H1 (cell line): Measurements from ENCODE around the gene IFT43. TPM values are rescaled to one million over a fixed set of nuclear protein-coding genes. Genes with fewer than 3 reads are reported as not detected.
A peak's percentile ranks its signal among the peaks of the same experiment; 100 is the strongest.

Source experiments
- CTCF ChIA-PET: fragments of 300-600 bp; sonication (Branson Sonifier 250); formaldehyde crosslinking; loops from one replicate; lab custom pipeline; 2021; ENCODE audit not compliant: partially characterized antibody; lab: Charles Lee
- POLR2A ChIA-PET: fragments of 300-600 bp; sonication (Branson Sonifier 250); formaldehyde crosslinking; loops from one replicate; lab custom pipeline; 2021; ENCODE audit warnings: inconsistent platforms; ENCODE audit not compliant: partially characterized antibody; lab: Charles Lee
- DNase-seq, 2 experiments: peaks; one replicate each; pipeline versions ENCODE4 v3.0.0 to v3.0.0-alpha.2; 2010 to 2022; ENCODE audit warnings: low spot score in 2 of 2, low read depth in 1 of 2, mixed read lengths in 1 of 2
- FAIRE-seq: peaks from 2 replicates; lab custom pipeline; 2011; peaks lifted over from hg19 to GRCh38; lab: Jason Lieb, UNC
- H2AFZ ChIP-seq: 2 replicates; pipeline ENCODE4 v1.8.1; 2012; ENCODE audit warnings: low read length, inconsistent platforms
- H2AK5ac ChIP-seq: 2 replicates; pipeline ENCODE4 v1.6.1; 2013; ENCODE audit warnings: low read depth, low read length
- H2BK120ac ChIP-seq: replicated peaks from 2 replicates; pipeline ENCODE3; 2013; ENCODE audit warnings: low read depth, low read length, inconsistent platforms
- H2BK12ac ChIP-seq: 2 replicates; pipeline ENCODE4 v1.6.1; 2013; ENCODE audit warnings: low read depth, low read length
- H2BK15ac ChIP-seq: 2 replicates; pipeline ENCODE4 v1.6.1; 2013; ENCODE audit warnings: low read length
- H2BK20ac ChIP-seq: 2 replicates; pipeline ENCODE4 v1.6.1; 2013; ENCODE audit warnings: low read length
- H2BK5ac ChIP-seq: 2 replicates; pipeline ENCODE4 v1.6.1; 2013; ENCODE audit warnings: low read depth, low read length
- H3K14ac ChIP-seq: 2 replicates; pipeline ENCODE4 v1.6.1; 2013; ENCODE audit warnings: inconsistent platforms; ENCODE audit not compliant: insufficient read length
- H3K18ac ChIP-seq: 2 replicates; pipeline ENCODE4 v1.6.1; 2013; ENCODE audit warnings: low read length; ENCODE audit errors: extremely low read depth
- H3K23ac ChIP-seq: 2 replicates; pipeline ENCODE4 v1.6.1; 2013; ENCODE audit warnings: inconsistent platforms; ENCODE audit not compliant: insufficient read length
- H3K23me2 ChIP-seq: 2 replicates; pipeline ENCODE4 v1.6.1; 2013; ENCODE audit warnings: low read depth, low read length
- H3K27ac ChIP-seq: 2 replicates; pipeline ENCODE4 v1.6.1; 2011; ENCODE audit warnings: low read depth, low read length, inconsistent platforms
- H3K27me3 ChIP-seq, 4 experiments: replicated peaks in 1 of 4; 1 replicate in 1 of 4; 2 replicates in 3 of 4; pipeline versions ENCODE4 v1.6.1 to v1.8.1; 2011 to 2013; ENCODE audit warnings: low read length in 3 of 4, mild to moderate bottlenecking in 3 of 4, inconsistent platforms in 2 of 4, mixed read lengths in 2 of 4, moderate library complexity in 1 of 4; ENCODE audit not compliant: control insufficient read depth in 3 of 4, insufficient read depth in 3 of 4; ENCODE audit errors: extremely low read depth in 1 of 4
- H3K36me3 ChIP-seq, 4 experiments: 2 replicates each; pipeline versions ENCODE4 v1.6.1 to v1.8.1; 2011 to 2013; ENCODE audit warnings: mild to moderate bottlenecking in 4 of 4, low read length in 3 of 4, moderate library complexity in 2 of 4, control low read depth in 1 of 4, inconsistent platforms in 1 of 4; ENCODE audit not compliant: insufficient read depth in 4 of 4, control insufficient read depth in 2 of 4
- H3K4ac ChIP-seq: replicated peaks from 2 replicates; pipeline ENCODE3; 2013; ENCODE audit warnings: low read length, low read depth, mixed read lengths, inconsistent platforms; ENCODE audit not compliant: insufficient read length
- H3K4me1 ChIP-seq, 4 experiments: replicated peaks in 1 of 4; 1 replicate in 1 of 4; 2 replicates in 3 of 4; pipeline versions ENCODE4 v1.6.1 to v1.8.1; 2011 to 2013; ENCODE audit warnings: low read length in 3 of 4, inconsistent platforms in 2 of 4, mixed read lengths in 1 of 4; ENCODE audit not compliant: insufficient read depth in 4 of 4, control insufficient read depth in 3 of 4
- H3K4me2 ChIP-seq, 2 experiments: 2 replicates each; pipeline versions ENCODE4 v1.6.1 to v1.8.1; 2011 to 2013; ENCODE audit warnings: low read depth in 2 of 2, low read length in 2 of 2, control low read depth in 1 of 2, inconsistent platforms in 1 of 2, mild to moderate bottlenecking in 1 of 2; ENCODE audit not compliant: insufficient read depth in 1 of 2
- H3K4me3 ChIP-seq, 4 experiments: fragments of 200-600, 300-600 bp in 1 of 4; sonication (generic), shearing (Covaris generic), sonication (Bioruptor Twin) in 1 of 4; 2 replicates each; pipeline versions ENCODE4 v1.5.1 to v1.8.1; 2011 to 2016; ENCODE audit warnings: low read length in 4 of 4, low read depth in 3 of 4, control low read depth in 2 of 4, inconsistent platforms in 2 of 4, mild to moderate bottlenecking in 2 of 4, mixed read lengths in 1 of 4, moderate library complexity in 1 of 4; ENCODE audit not compliant: insufficient read depth in 2 of 4; ENCODE audit errors: extremely low read depth in 1 of 4
- H3K56ac ChIP-seq: replicated peaks from 2 replicates; pipeline ENCODE3; 2013; ENCODE audit warnings: low read depth, mild to moderate bottlenecking, mixed read lengths, low read length, inconsistent platforms; ENCODE audit not compliant: insufficient read length
- H3K79me1 ChIP-seq: 2 replicates; pipeline ENCODE4 v1.6.1; 2013; ENCODE audit warnings: low read depth, low read length, control low read depth
- H3K79me2 ChIP-seq, 2 experiments: 2 replicates each; pipeline versions ENCODE4 v1.6.1 to v1.8.1; 2012 to 2013; ENCODE audit warnings: low read length in 2 of 2, mild to moderate bottlenecking in 2 of 2, inconsistent platforms in 1 of 2; ENCODE audit not compliant: insufficient read depth in 2 of 2, control insufficient read depth in 1 of 2
- H3K9ac ChIP-seq, 4 experiments: replicated peaks in 1 of 4; 1 replicate in 1 of 4; 2 replicates in 3 of 4; pipeline versions ENCODE4 v1.6.1 to v1.8.1; 2011 to 2013; ENCODE audit warnings: low read depth in 3 of 4, low read length in 3 of 4, control low read depth in 2 of 4, mild to moderate bottlenecking in 2 of 4, moderate library complexity in 2 of 4, inconsistent platforms in 1 of 4; ENCODE audit errors: extremely low read depth in 1 of 4
- H3K9me3 ChIP-seq, 2 experiments: 2 replicates each; pipeline versions ENCODE4 v1.6.1 to v1.8.1; 2012 to 2013; ENCODE audit warnings: mild to moderate bottlenecking in 2 of 2, moderate library complexity in 2 of 2, control low read depth in 1 of 2, inconsistent platforms in 1 of 2, low read depth in 1 of 2, low read length in 1 of 2, mixed read lengths in 1 of 2; ENCODE audit not compliant: insufficient read depth in 2 of 2
- H4K20me1 ChIP-seq, 2 experiments: replicated peaks in 1 of 2; 2 replicates each; pipeline versions ENCODE3 to v1.8.1; 2011 to 2013; ENCODE audit warnings: inconsistent platforms in 2 of 2, low read length in 2 of 2, mild to moderate bottlenecking in 1 of 2; ENCODE audit not compliant: insufficient read depth in 2 of 2, control insufficient read depth in 1 of 2
- H4K5ac ChIP-seq: 2 replicates; pipeline ENCODE4 v1.6.1; 2013; ENCODE audit warnings: low read length, low read depth, mixed read lengths, inconsistent platforms; ENCODE audit not compliant: insufficient read length
- H4K8ac ChIP-seq: 2 replicates; pipeline ENCODE4 v1.8.0; 2013; ENCODE audit warnings: mild to moderate bottlenecking, moderate library complexity, low read length, inconsistent platforms; ENCODE audit not compliant: insufficient read depth; ENCODE audit errors: extremely low read depth
- H4K91ac ChIP-seq: replicated peaks from 2 replicates; pipeline ENCODE3; 2013; ENCODE audit warnings: low read length, mixed read lengths, inconsistent platforms; ENCODE audit not compliant: insufficient read length
- CEBPB ChIP-seq: IDR thresholded peaks from 2 replicates; pipeline ENCODE4 v1.6.1; 2012; ENCODE audit warnings: low read depth, low read length
- EZH2 ChIP-seq: fragments of 200-600 bp; sonication (generic); IDR thresholded peaks from 2 replicates; pipeline ENCODE4 v1.7.1; 2012; ENCODE audit warnings: low read depth, mild to moderate bottlenecking, moderate library complexity, low read length, inconsistent platforms; ENCODE audit not compliant: severe bottlenecking
- POLR2AphosphoS5 ChIP-seq: IDR thresholded peaks from 2 replicates; pipeline ENCODE4 v1.6.1; 2011; ENCODE audit warnings: low read depth, low read length
- RAD21 ChIP-seq, 2 experiments: IDR thresholded peaks in 1 of 2; conservative IDR thresholded peaks in 1 of 2; 2 replicates each; pipeline ENCODE4 v1.6.1; 2011; ENCODE audit warnings: low read depth in 2 of 2, low read length in 2 of 2, improper control_type of control experiment in 1 of 2, inconsistent platforms in 1 of 2, mild to moderate bottlenecking in 1 of 2, moderate library complexity in 1 of 2
- RFX5 ChIP-seq: IDR thresholded peaks from 2 replicates; pipeline ENCODE4 v1.6.1; 2011; ENCODE audit warnings: low read depth, low read length, improper control_type of control experiment, borderline replicate concordance
- SIRT6 ChIP-seq: IDR thresholded peaks from one replicate; pipeline ENCODE4 v1.7.1; 2012; ENCODE audit warnings: low read length, inconsistent platforms
- ZNF274 ChIP-seq: IDR thresholded peaks from 2 replicates; pipeline ENCODE4 v1.7.0; 2012; ENCODE audit warnings: low read length, borderline replicate concordance; ENCODE audit errors: extremely low read depth
- WGBS, 2 experiments: shearing (Covaris generic) in 1 of 2; methylation state at CpG; one replicate each; pipeline versions ENCODE4 v1.1.6 to v1.1.7; 2013 to 2015; ENCODE audit warnings: low lambda C conversion rate in 2 of 2, mixed read lengths in 2 of 2, inconsistent platforms in 1 of 2, low coverage in 1 of 2, missing lambda C conversion rate in 1 of 2; ENCODE audit not compliant: insufficient replicate concordance in 2 of 2, insufficient coverage in 1 of 2, insufficient read length in 1 of 2; ENCODE audit errors: extremely low coverage in 1 of 2, missing lambda C conversion rate in 1 of 2; 5-methylcytosine and 5-hydroxymethylcytosine counted together
- polyA plus RNA-seq, 7 experiments: library from polyadenylated mRNA; depleted of rRNA in 3 of 7; stranded (reverse) in 5 of 7; unstranded in 2 of 7; fragments of >200 nt in 5 of 7; fragments of 200-250 nt in 2 of 7; gene quantifications; 1 replicate in 5 of 7; 2 replicates in 1 of 7; 4 replicates in 1 of 7; pipeline versions ENCODE4 v1.2.1 to v1.2.3, GENCODE V29; 2011 to 2013; ENCODE audit warnings: missing spikeins in 2 of 7, mixed read lengths in 2 of 7
- total RNA-seq: library from RNA; stranded (reverse); fragmentation: NEBNext Ultra II Directional; extraction: Animal tissue kit (Norgen Biotek cat#: 25700); gene quantifications from 2 replicates; pipeline ENCODE4 v1.2.1, GENCODE V29; 2021
- TF ChIP-seq, protein P1 (sequence below), 3 experiments: IDR thresholded peaks; 1 replicate in 2 of 3; 2 replicates in 1 of 3; pipeline versions ENCODE4 v1.5.1 to v1.6.1; 2011; ENCODE audit warnings: low read length in 3 of 3, mild to moderate bottlenecking in 3 of 3, inconsistent platforms in 2 of 3, low read depth in 1 of 3, moderate library complexity in 1 of 3; ENCODE audit not compliant: insufficient read depth in 1 of 3; ENCODE audit errors: control extremely low read depth in 1 of 3

Gene IFT43
- total and polyA plus RNA-seq, 2 of the 8 experiments (the other 6 are each of a cell fraction or from before 2014, with no cell fraction given) = 17.0 to 20.8 TPM

DNA sequence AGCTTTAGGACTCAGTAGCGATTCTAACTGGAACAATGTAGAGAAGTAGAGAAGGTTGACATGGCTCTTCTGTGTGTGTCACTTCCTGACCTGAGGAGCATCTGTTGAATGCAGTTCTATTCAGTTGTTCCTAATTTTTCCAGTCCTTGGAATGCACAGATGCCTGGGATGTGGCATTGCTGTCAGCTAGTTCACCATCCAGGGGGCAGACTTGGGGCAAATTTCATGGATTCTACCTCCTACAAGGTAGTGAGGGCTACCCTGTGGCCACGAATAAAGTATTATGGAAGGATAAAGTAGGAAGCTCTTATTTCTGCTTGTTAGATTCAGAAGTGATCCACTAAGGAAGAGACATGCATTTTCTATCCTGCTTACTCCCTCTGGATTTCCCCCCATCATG, 91.8 kb downstream of the IFT43 start:
- CTCF ChIA-PET = interaction anchor here (0.9 to 3.5 kb wide), 14 partner anchors 8 to 421 kb away, joined by 3 to 15 read pairs (median 4); no protein-coding TSS in a partner anchor
- no peaks in the 10 kb centered on the region for H3K23me2 ChIP-seq
- H3K23ac ChIP-seq = no peak overlapping the region
- no peaks in the 10 kb centered on the region for H3K79me2 ChIP-seq
- no peak overlapping the region for H3K4me2 ChIP-seq
- H2BK120ac ChIP-seq = no peak overlapping the region
- H3K4ac ChIP-seq = no peak overlapping the region
- H3K4me1 ChIP-seq = no peaks in the 10 kb centered on the region
- POLR2A ChIA-PET = no interaction called here
- H4K91ac ChIP-seq = no peak overlapping the region
- no peaks in the 10 kb centered on the region for H3K9me3 ChIP-seq
- no peak overlapping the region for H3K18ac ChIP-seq
- peaks cover 2% of the 10 kb centered on the region in 2 experiments for H4K20me1 ChIP-seq
- H3K79me1 ChIP-seq = no peaks in the 10 kb centered on the region
- H2BK5ac ChIP-seq = no peak overlapping the region
- no peak overlapping the region for H4K8ac ChIP-seq
- FAIRE-seq (no peak), DNase-seq (no peak)
- WGBS, 2 experiments = 72% methylated on average over 2 of the region's 2 CpGs; no CpG with 5 or more reads in 1 of the 2 experiments
- no peak overlapping the region for H2BK12ac ChIP-seq
- no peak overlapping the region for H3K14ac ChIP-seq
- H3K9ac ChIP-seq = no peak overlapping the region
- no peaks in the 10 kb centered on the region for H3K27me3 ChIP-seq
- no peak overlapping the region for H3K27ac ChIP-seq
- no peak overlapping the region for H3K56ac ChIP-seq
- H2BK15ac ChIP-seq = no peak overlapping the region
- no peak overlapping the region for H2AFZ ChIP-seq
- TF ChIP-seq RFX5 (no peak), SIRT6 (no peak), POLR2AphosphoS5 (no peak), EZH2 (no peak), RAD21 (IDR thresholded peaks at IDR 0.05 in 1 of 2, conservative IDR thresholded peaks at IDR 0.05 in 1 of 2; ENCODE audit: low read depth in 2 of 2, low read length in 2 of 2) (peak; percentile 39 to 47; a peak in 3 of 4 replicates), CEBPB (no peak), ZNF274 (no peak)
- TF ChIP-seq, protein P1, sequence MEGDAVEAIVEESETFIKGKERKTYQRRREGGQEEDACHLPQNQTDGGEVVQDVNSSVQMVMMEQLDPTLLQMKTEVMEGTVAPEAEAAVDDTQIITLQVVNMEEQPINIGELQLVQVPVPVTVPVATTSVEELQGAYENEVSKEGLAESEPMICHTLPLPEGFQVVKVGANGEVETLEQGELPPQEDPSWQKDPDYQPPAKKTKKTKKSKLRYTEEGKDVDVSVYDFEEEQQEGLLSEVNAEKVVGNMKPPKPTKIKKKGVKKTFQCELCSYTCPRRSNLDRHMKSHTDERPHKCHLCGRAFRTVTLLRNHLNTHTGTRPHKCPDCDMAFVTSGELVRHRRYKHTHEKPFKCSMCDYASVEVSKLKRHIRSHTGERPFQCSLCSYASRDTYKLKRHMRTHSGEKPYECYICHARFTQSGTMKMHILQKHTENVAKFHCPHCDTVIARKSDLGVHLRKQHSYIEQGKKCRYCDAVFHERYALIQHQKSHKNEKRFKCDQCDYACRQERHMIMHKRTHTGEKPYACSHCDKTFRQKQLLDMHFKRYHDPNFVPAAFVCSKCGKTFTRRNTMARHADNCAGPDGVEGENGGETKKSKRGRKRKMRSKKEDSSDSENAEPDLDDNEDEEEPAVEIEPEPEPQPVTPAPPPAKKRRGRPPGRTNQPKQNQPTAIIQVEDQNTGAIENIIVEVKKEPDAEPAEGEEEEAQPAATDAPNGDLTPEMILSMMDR (IDR thresholded peaks at IDR 0.05; ENCODE audit: control extremely low read depth in 1 of 3, insufficient read depth in 1 of 3, low read depth in 1 of 3, low read length in 3 of 3) = peak; percentile 5 to 24 (median 10); a peak in 3 of 4 replicates
- no peak overlapping the region for H3K4me3 ChIP-seq
- H2AK5ac ChIP-seq = no peak overlapping the region
- no peak overlapping the region for H4K5ac ChIP-seq
- no peak overlapping the region for H2BK20ac ChIP-seq
- H3K36me3 ChIP-seq = no peaks in the 10 kb centered on the region
